Body of pancreas (tissue), 4 donors: Measurements from ENCODE around the gene SVIL. TPM values are rescaled to one million over a fixed set of nuclear protein-coding genes. Genes with fewer than 3 reads are reported as not detected.
"Not testable (repeated sequence)": the region's sequence is repeated elsewhere in the genome, so short reads cannot be mapped to it uniquely, and the experiment has no call there.

Experiments
- ATAC-seq: fragments of 150-250 bp; one replicate; pipeline ENCODE4 v1.9.1; 2016
- DNase-seq, 4 donors: peaks; one replicate each; pipeline ENCODE4 v3.0.0-alpha.2; 2019
- H3K27ac ChIP-seq, 4 donors: fragments of 200-600 bp; sonication (generic); 1 replicate in 3 of 4; 2 replicates in 1 of 4; pipeline versions ENCODE4 v1.5.1 to v1.6.1; 2016 to 2019; ENCODE audit warnings: mild to moderate bottlenecking in 1 of 4, mixed read lengths in 1 of 4, moderate library complexity in 1 of 4
- H3K27me3 ChIP-seq, 2 donors: fragments of 200-600 bp; sonication (generic); one replicate each; pipeline ENCODE4 v1.6.0; 2016; ENCODE audit warnings: mild to moderate bottlenecking in 1 of 2
- H3K36me3 ChIP-seq, 2 donors: fragments of 200-600 bp; sonication (generic); replicated peaks in 1 of 2; 2 replicates each; pipeline ENCODE4 v1.5.1; 2016; ENCODE audit warnings: low read depth in 2 of 2; ENCODE audit not compliant: insufficient read depth in 1 of 2
- H3K4me1 ChIP-seq: fragments of 200-600 bp; sonication (generic); one replicate; pipeline ENCODE4 v1.6.0; 2016
- H3K4me3 ChIP-seq, 2 donors: fragments of 200-600 bp; sonication (generic); 1 replicate in 1 of 2; 2 replicates in 1 of 2; pipeline ENCODE4 v1.5.1; 2016 to 2019
- H3K9me3 ChIP-seq, 3 donors: fragments of 200-600 bp; sonication (generic); 1 replicate in 2 of 3; 2 replicates in 1 of 3; pipeline ENCODE4 v1.5.1; 2016
- POLR2A ChIP-seq, 3 donors: fragments of 450-650 bp; IDR thresholded peaks; one replicate each; pipeline ENCODE4 v1.6.1; 2016; ENCODE audit warnings: antibody characterized with exemption in 3 of 3, mild to moderate bottlenecking in 2 of 3
- WGBS, 2 donors: methylation state at CpG; one replicate each; pipeline ENCODE4 v1.1.5; 2017; 5-methylcytosine and 5-hydroxymethylcytosine counted together
- intact Hi-C: fragments of 100-400 bp; cut with DNase I; formaldehyde crosslinking; loops from one replicate; pipeline ENCODE4 v1.15.1; 2023
- total RNA-seq, 2 donors: library from RNA; depleted of rRNA; stranded (reverse); fragments of >200 nt; gene quantifications; one replicate each; pipeline ENCODE4 v1.1.0, GENCODE V29; 2016
- TF ChIP-seq, protein P1 (sequence below), 7 experiments: fragments of 450-650 bp in 4 of 7; fragments of 200-600 bp in 3 of 7; sonication (generic) in 3 of 7; IDR thresholded peaks; one replicate each; pipeline ENCODE4 v1.5.1; 2016 to 2019; ENCODE audit warnings: antibody characterized with exemption in 7 of 7

Gene SVIL
- total RNA-seq, 2 donors from 2014 or later = 25.4 to 41.2 TPM

DNA sequence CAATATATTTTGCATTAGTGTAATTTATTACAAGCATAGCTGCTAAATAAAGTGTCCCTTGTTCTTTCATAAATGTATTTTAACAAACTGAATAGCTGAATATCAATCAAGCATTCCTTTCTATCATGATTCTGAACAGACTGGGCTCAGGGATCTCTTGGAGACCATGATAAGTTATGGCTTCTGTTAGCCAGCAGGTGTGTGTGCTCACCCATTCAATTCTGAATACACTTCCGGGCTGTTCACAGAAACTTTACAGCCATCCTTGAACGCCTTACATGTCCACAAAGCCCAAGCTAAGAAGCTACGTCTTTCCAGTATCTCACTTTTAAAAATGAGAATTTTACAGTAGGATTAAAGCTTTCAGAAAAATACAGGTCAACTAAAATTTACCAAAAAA is 115.1 kb downstream of the SVIL start:
- ATAC-seq = no peak
- 37 to 68% methylated on average over 3 of the region's 3 CpGs for WGBS, 2 donors

GRCh38 chr10:29517352-29517923 is 117.3 kb downstream of the SVIL start:
- peaks cover 8% of the 10 kb centered on the region for H3K4me1 ChIP-seq
- ATAC-seq (no peak), DNase-seq (peak; percentile 25 to 59 (median 32))
- H3K4me3 ChIP-seq = no peak overlapping the region
- 77 to 80% methylated on average over 8 of the region's 8 CpGs for WGBS, 2 donors
- no peaks in the 10 kb centered on the region for H3K27me3 ChIP-seq
- H3K36me3 ChIP-seq = no peaks in the 10 kb centered on the region
- H3K27ac ChIP-seq = no peak overlapping the region
- intact Hi-C loops = no loop called here
- no peak for TF ChIP-seq POLR2A (IDR thresholded peaks at IDR 0.05)
- TF ChIP-seq, protein P1, sequence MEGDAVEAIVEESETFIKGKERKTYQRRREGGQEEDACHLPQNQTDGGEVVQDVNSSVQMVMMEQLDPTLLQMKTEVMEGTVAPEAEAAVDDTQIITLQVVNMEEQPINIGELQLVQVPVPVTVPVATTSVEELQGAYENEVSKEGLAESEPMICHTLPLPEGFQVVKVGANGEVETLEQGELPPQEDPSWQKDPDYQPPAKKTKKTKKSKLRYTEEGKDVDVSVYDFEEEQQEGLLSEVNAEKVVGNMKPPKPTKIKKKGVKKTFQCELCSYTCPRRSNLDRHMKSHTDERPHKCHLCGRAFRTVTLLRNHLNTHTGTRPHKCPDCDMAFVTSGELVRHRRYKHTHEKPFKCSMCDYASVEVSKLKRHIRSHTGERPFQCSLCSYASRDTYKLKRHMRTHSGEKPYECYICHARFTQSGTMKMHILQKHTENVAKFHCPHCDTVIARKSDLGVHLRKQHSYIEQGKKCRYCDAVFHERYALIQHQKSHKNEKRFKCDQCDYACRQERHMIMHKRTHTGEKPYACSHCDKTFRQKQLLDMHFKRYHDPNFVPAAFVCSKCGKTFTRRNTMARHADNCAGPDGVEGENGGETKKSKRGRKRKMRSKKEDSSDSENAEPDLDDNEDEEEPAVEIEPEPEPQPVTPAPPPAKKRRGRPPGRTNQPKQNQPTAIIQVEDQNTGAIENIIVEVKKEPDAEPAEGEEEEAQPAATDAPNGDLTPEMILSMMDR (IDR thresholded peaks at IDR 0.05) = peak in 6 of 7 experiments; percentile 18 to 40 (median 38)
- H3K9me3 ChIP-seq = no peaks in the 10 kb centered on the region

More for the DNA sequence above, 115.1 kb downstream of the SVIL start:
- intact Hi-C loops = no loop called here
- no peaks in the 10 kb centered on the region for H3K9me3 ChIP-seq
- no peak for DNase-seq
- H3K36me3 ChIP-seq = peaks cover 0 to 12% of the 10 kb centered on the region in 2 donors
- H3K4me1 ChIP-seq = no peaks in the 10 kb centered on the region
- no peaks in the 10 kb centered on the region for H3K27me3 ChIP-seq
- H3K27ac ChIP-seq = no peak overlapping the region
- H3K4me3 ChIP-seq = no peak overlapping the region
- TF ChIP-seq POLR2A (IDR thresholded peaks at IDR 0.05) = no peak
- TF ChIP-seq, protein P1 (IDR thresholded peaks at IDR 0.05) = peak in 3 of 7 experiments; percentile 9 to 19 (median 9)

GRCh38 chr10:29516309-29516932 is 118.3 kb downstream of the SVIL start:
- H3K27ac ChIP-seq, intact Hi-C loops, DNase-seq, H3K4me3 ChIP-seq, ATAC-seq, H3K4me1 ChIP-seq, H3K9me3 ChIP-seq, H3K27me3 ChIP-seq, H3K36me3 ChIP-seq: not testable (repeated sequence)
- 75 to 77% methylated on average over 14 to 18 of the region's 19 CpGs for WGBS, 2 donors

GRCh38 chr10:29515879-29516278 is 118.9 kb downstream of the SVIL start:
- H3K27me3 ChIP-seq, ATAC-seq, intact Hi-C loops, DNase-seq, H3K4me3 ChIP-seq, H3K27ac ChIP-seq, H3K36me3 ChIP-seq, H3K9me3 ChIP-seq, H3K4me1 ChIP-seq: not testable (repeated sequence)
- 81 to 84% methylated on average over 11 of the region's 12 CpGs for WGBS, 2 donors

DNA sequence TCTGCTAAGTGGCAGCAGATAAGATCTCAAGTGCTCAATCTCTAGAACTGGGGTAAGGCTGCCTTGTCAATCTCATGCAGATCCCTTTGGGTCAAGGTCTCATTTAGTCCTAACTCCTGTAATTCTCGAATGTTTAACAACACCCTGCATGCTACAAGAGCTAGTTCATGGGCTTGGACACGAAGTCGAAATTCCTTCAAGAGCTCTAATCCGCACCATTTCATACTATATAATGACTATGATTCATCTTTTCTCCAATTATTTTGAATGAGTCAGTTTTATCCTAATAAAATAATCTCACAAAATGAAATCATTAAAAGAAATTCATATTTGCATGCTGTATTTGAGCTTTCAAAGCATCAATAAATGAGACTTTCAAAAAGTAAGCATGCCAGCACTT is 119.7 kb downstream of the SVIL start:
- H3K36me3 ChIP-seq, H3K27ac ChIP-seq: not testable (repeated sequence)
- 67 to 72% methylated on average over 4 of the region's 4 CpGs for WGBS, 2 donors

GRCh38 chr10:29514306-29514705 is 120.5 kb downstream of the SVIL start:
- no peaks in the 10 kb centered on the region for H3K9me3 ChIP-seq
- no peak overlapping the region for H3K27ac ChIP-seq
- peaks cover 0 to 3% of the 10 kb centered on the region in 2 donors for H3K36me3 ChIP-seq
- no peak overlapping the region for H3K4me3 ChIP-seq
- no peaks in the 10 kb centered on the region for H3K27me3 ChIP-seq
- TF ChIP-seq, protein P1 (IDR thresholded peaks at IDR 0.05) = no peak
- no peak for TF ChIP-seq POLR2A (IDR thresholded peaks at IDR 0.05)
- ATAC-seq (no peak), DNase-seq (no peak)
- WGBS, 2 donors = 85 to 91% methylated on average over 9 of the region's 9 CpGs
- peaks cover 8% of the 10 kb centered on the region for H3K4me1 ChIP-seq
- intact Hi-C loops = no loop called here

More for the DNA sequence above, 119.7 kb downstream of the SVIL start:
- intact Hi-C loops, H3K4me3 ChIP-seq, DNase-seq, H3K9me3 ChIP-seq, ATAC-seq, H3K4me1 ChIP-seq, H3K27me3 ChIP-seq: not testable (repeated sequence)
